Common myeloid progenitor, CD34-positive (primary cell): Measurements from ENCODE around the gene TRIO.

Experiments used
- CTCF ChIA-PET: fragments of 350-600 bp; sonication (Branson Sonifier 250); formaldehyde crosslinking; loops from one replicate; lab custom pipeline; 2021; ENCODE audit warnings: antibody characterized with exemption; lab: Charles Lee
- POLR2A ChIA-PET: fragments of 350-600 bp; sonication (Branson Sonifier 250); formaldehyde crosslinking; loops from one replicate; lab custom pipeline; 2021; ENCODE audit warnings: antibody characterized with exemption; lab: Charles Lee
- DNase-seq, 3 donors: peaks; one replicate each; pipeline versions ENCODE4 v3.0.0 to v3.0.0-alpha.2; 2013
- H3K27ac ChIP-seq, 2 experiments: 1 replicate in 1 of 2; 2 replicates in 1 of 2; pipeline ENCODE4 v1.7.0; 2013; ENCODE audit warnings: inconsistent platforms in 2 of 2, low read length in 2 of 2, mild to moderate bottlenecking in 2 of 2, low read depth in 1 of 2, moderate library complexity in 1 of 2; ENCODE audit not compliant: severe bottlenecking in 2 of 2, insufficient read depth in 1 of 2, poor library complexity in 1 of 2
- H3K27me3 ChIP-seq, 5 experiments: replicated peaks in 2 of 5; 1 replicate in 3 of 5; 2 replicates in 2 of 5; pipeline versions ENCODE4 v1.6.1 to v1.7.0; 2013; ENCODE audit warnings: low read length in 4 of 5, mild to moderate bottlenecking in 2 of 5, moderate library complexity in 2 of 5, inconsistent platforms in 1 of 5; ENCODE audit not compliant: insufficient read depth in 5 of 5, control insufficient read depth in 4 of 5
- H3K36me3 ChIP-seq, 4 experiments: 1 replicate in 2 of 4; 2 replicates in 2 of 4; pipeline versions ENCODE4 v1.6.1 to v1.7.0; 2013; ENCODE audit warnings: low read length in 3 of 4, control low read depth in 1 of 4, mild to moderate bottlenecking in 1 of 4; ENCODE audit not compliant: control insufficient read depth in 4 of 4, insufficient read depth in 4 of 4
- H3K4me1 ChIP-seq, 4 experiments: 1 replicate in 3 of 4; 2 replicates in 1 of 4; pipeline versions ENCODE4 v1.6.1 to v1.7.1; 2013; ENCODE audit warnings: low read length in 3 of 4, mild to moderate bottlenecking in 3 of 4, control low read depth in 1 of 4, inconsistent platforms in 1 of 4, moderate library complexity in 1 of 4; ENCODE audit not compliant: control insufficient read depth in 4 of 4, insufficient read depth in 4 of 4; ENCODE audit errors: control extremely low read depth in 1 of 4
- H3K4me3 ChIP-seq, 7 experiments: 1 replicate in 4 of 7; 2 replicates in 3 of 7; pipeline versions ENCODE4 v1.5.1 to v1.7.0; 2013; ENCODE audit warnings: mild to moderate bottlenecking in 7 of 7, low read length in 6 of 7, moderate library complexity in 6 of 7, inconsistent platforms in 2 of 7, low read depth in 2 of 7, control low read depth in 1 of 7; ENCODE audit not compliant: insufficient read depth in 4 of 7, control insufficient read depth in 1 of 7; ENCODE audit errors: extremely low read depth in 1 of 7
- H3K9me3 ChIP-seq, 5 experiments: 1 replicate in 4 of 5; 2 replicates in 1 of 5; pipeline versions ENCODE4 v1.6.1 to v1.7.1; 2013; ENCODE audit warnings: low read length in 4 of 5, mild to moderate bottlenecking in 2 of 5, inconsistent platforms in 1 of 5, low read depth in 1 of 5, moderate library complexity in 1 of 5; ENCODE audit not compliant: control insufficient read depth in 4 of 5, insufficient read depth in 2 of 5; ENCODE audit errors: control extremely low read depth in 1 of 5
- WGBS: methylation state at CpG from one replicate; pipeline ENCODE4 v1.1.5; 2013; ENCODE audit not compliant: insufficient coverage; 5-methylcytosine and 5-hydroxymethylcytosine counted together

Gene TRIO

DNA sequence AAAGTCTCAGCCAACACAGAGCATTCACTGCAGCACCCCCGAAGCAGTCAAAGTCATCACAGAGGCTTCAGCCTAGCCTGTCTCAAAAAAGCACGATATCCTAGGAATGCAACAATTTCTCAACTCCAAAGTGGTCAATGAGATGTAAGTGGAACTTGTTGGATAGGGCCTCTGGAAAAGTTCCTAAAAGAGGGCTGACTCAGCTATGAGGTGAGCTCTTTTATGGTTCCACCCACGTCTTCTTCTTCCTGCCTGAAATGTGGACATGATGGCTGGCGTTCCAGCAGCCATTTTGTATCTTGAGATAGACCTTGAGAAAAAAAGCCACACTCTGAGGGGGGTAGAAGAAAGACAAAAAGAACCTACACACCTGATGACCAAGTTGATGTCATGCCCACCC lies 32.5 kb upstream of the TRIO start:
- peaks cover 0 to 2% (median 0%) of the 10 kb centered on the region in 5 experiments for H3K27me3 ChIP-seq
- no peak overlapping the region for H3K4me3 ChIP-seq
- ChIA-PET CTCF (interaction anchor here (0.6 to 4.4 kb wide), 7 partner anchors 21 to 183 kb away, joined by 3 to 57 read pairs (median 4); no protein-coding TSS in a partner anchor), POLR2A (interaction anchor here (1.0 kb wide), 1 partner anchor 32 kb away, joined by 3 read pairs; no protein-coding TSS in a partner anchor)
- DNase-seq, result no peak
- no peaks in the 10 kb centered on the region for H3K9me3 ChIP-seq
- no peaks in the 10 kb centered on the region for H3K36me3 ChIP-seq
- 90% methylated on average over 2 of the region's 4 CpGs for WGBS
- peaks cover 3 to 8% (median 4%) of the 10 kb centered on the region in 4 experiments for H3K4me1 ChIP-seq
- no peak overlapping the region for H3K27ac ChIP-seq

DNA sequence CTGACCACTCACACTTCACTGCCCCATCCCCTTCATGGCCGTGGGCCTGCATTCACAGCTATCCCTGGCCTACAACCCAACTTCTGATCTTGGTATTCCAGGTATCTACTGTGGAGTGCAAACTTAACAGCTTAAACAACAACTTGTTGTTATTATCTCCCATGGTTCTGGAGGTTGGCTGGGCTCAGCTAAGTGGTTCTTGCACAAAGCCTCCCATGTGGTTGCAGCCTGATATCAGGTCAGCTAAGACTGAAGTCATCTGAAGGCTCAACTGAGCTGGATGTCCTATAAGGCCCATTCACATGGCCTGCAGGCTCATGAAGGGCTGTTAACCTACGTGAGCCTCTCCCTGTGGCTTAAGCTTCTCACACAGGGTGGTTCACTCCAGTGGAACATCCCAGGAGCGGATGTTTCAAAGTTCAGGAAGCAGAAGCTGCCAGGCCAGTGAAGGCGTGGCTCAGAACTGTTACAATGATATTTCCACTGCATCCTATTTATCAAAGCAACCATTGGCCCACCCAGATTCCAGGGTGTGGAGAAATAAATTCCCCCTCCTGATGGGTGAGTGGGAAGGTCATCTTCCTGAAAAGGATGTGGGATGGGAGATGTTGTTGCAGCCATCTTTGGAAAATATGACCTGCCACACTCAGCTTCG lies 30.0 kb upstream of the TRIO start:
- H3K27me3 ChIP-seq, result no peaks in the 10 kb centered on the region
- 81% methylated on average over 3 of the region's 5 CpGs for WGBS
- no peak overlapping the region for H3K4me3 ChIP-seq
- peaks cover 0 to 3% (median 2%) of the 10 kb centered on the region in 4 experiments for H3K4me1 ChIP-seq
- ChIA-PET CTCF (interaction anchor here (0.8 to 2.4 kb wide), 9 partner anchors 8 to 157 kb away, joined by 3 to 7 read pairs (median 3); partner anchors contain the start of gene TRIO), POLR2A (no interaction called here)
- H3K36me3 ChIP-seq, result no peaks in the 10 kb centered on the region
- no peak for DNase-seq
- H3K9me3 ChIP-seq, result no peaks in the 10 kb centered on the region
- no peak overlapping the region for H3K27ac ChIP-seq

- no peak overlapping the region for H3K4me3 ChIP-seq
- H3K27me3 ChIP-seq, result no peaks in the 10 kb centered on the region
- no peaks in the 10 kb centered on the region for H3K36me3 ChIP-seq
- CTCF ChIA-PET, result no interaction called here
- no peaks in the 10 kb centered on the region for H3K4me1 ChIP-seq
- H3K27ac ChIP-seq, result no peak overlapping the region
- DNase-seq, result no peak
- no peaks in the 10 kb centered on the region for H3K9me3 ChIP-seq
- 94% methylated on average over 4 of the region's 4 CpGs for WGBS
- POLR2A ChIA-PET, result no interaction called here
These were observed 28.4 kb upstream of the TRIO start for GRCh38 chr5:14114615-14115251.

DNA sequence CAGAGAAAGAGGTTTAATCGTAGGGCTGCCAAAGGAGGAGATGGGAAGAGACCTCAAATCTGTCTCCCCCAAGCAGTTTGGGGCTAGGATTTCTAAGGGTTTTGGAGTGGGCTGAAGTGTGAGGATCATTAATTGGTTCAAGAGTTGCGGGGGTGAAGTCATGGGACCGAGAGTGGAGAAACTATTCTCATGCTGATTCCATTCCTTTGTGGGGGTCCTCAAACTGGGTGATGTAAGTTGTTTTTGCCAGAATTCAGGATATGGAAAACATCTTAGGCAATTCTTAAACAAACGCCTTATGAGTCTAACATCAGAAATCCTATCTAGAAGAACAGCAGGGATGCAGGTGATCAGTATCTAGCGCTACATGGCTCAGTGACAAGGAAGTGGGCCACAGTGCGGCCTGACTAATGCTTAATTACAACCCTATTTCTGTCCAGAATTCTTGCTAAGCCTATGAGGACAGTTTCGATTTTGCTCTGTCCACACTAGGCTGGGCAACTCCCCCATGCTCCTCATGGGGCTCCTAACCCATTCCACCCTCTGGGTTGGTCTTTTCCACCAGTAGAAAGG lies 27.7 kb upstream of the TRIO start:
- no peaks in the 10 kb centered on the region for H3K27me3 ChIP-seq
- H3K4me3 ChIP-seq, result no peak overlapping the region
- no peaks in the 10 kb centered on the region for H3K4me1 ChIP-seq
- no peaks in the 10 kb centered on the region for H3K9me3 ChIP-seq
- H3K36me3 ChIP-seq, result no peaks in the 10 kb centered on the region
- POLR2A ChIA-PET, result no interaction called here
- DNase-seq, result no peak
- CTCF ChIA-PET, result no interaction called here
- no peak overlapping the region for H3K27ac ChIP-seq
- WGBS, result 97% methylated on average over 7 of the region's 7 CpGs

DNA sequence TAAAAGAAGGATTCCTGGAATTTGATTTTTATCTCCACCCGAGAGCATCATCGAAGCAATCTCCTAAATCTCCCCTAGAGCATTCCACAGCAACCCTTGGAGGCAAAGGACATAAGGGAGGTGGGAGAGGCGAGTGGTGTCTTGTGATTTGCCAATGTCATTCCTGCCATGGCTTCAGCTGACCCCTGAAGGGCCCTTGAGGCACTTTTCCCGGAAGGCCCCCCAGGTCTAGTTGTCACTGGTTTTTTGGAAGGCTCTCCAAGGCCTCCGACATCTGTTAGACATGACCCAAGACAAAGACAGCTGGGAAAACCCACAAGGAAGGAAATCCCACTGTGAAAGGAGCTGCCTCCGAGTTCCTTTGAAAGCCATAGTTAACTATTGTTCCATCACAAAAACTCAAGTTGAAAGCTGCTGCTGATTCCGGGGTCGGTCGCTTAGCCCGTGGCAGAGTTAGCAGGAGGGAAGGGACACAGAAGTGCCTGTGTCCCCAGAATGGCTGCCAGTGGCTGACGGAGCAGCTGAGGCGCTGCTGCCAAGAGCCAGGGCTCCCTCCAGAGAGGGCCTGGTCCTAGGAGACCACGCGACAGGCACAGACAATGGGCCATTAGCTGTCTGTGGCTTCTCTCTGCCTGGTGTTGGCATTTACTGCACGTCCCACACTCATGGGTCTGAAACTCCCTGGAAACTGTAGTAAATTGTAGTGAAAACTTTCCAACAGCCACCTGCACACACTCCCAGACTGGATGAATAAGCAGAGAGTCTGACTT lies 24.4 kb upstream of the TRIO start:
- Histone ChIP-seq H3K27ac (no peak overlapping the region), H3K4me1 (no peaks in the 10 kb centered on the region), H3K27me3 (no peaks in the 10 kb centered on the region), H3K36me3 (no peaks in the 10 kb centered on the region), H3K4me3 (no peak overlapping the region), H3K9me3 (no peaks in the 10 kb centered on the region)
- WGBS, result 90% methylated on average over 13 of the region's 15 CpGs
- POLR2A ChIA-PET, result no interaction called here
- DNase-seq, result peak in 1 of 3 donors; percentile 13
- CTCF ChIA-PET, result interaction anchor here (1.4 to 4.6 kb wide), 3 partner anchors 9 to 172 kb away, joined by 3 to 18 read pairs (median 4); no protein-coding TSS in a partner anchor

GRCh38 chr5:14120176-14120575 lies 23.0 kb upstream of the TRIO start:
- H3K9me3 ChIP-seq, result no peaks in the 10 kb centered on the region
- no peak for DNase-seq
- H3K4me1 ChIP-seq, result no peaks in the 10 kb centered on the region
- H3K36me3 ChIP-seq, result no peaks in the 10 kb centered on the region
- no peak overlapping the region for H3K4me3 ChIP-seq
- no peak overlapping the region for H3K27ac ChIP-seq
- no peaks in the 10 kb centered on the region for H3K27me3 ChIP-seq
- ChIA-PET CTCF (interaction anchor here (0.6 to 4.6 kb wide), 6 partner anchors 8 to 302 kb away, joined by 3 to 18 read pairs (median 3); no protein-coding TSS in a partner anchor), POLR2A (interaction anchor here (0.7 kb wide), 1 partner anchor 84 kb away, joined by 3 read pairs; no protein-coding TSS in a partner anchor)
- WGBS, result 96% methylated on average over 4 of the region's 4 CpGs
